Heart left ventricle (tissue), 16 donors: ENCODE data around the gene KCNJ6. TPM values are rescaled to one million over a fixed set of nuclear protein-coding genes. Genes with fewer than 3 reads are reported as not detected.
"Not testable (repeated sequence)": the region's sequence is repeated elsewhere in the genome, so short reads cannot be mapped to it uniquely, and the experiment has no call there.

Experiments
- ATAC-seq, 4 donors: fragments of 200-7000 bp; cut with Tn5 transposase; one replicate each; pipeline ENCODE4 v1.9.1; 2020 to 2022; ENCODE audit warnings: moderate library complexity in 4 of 4, mild to moderate bottlenecking in 3 of 4, moderate number of reproducible peaks in 1 of 4
- DNase-seq, 5 donors: peaks; one replicate each; pipeline ENCODE4 v3.0.0-alpha.2; 2020
- H3K27ac ChIP-seq, 12 donors: fragments of 200-600 bp; sonication (generic) in 4 of 12; one replicate each; pipeline versions ENCODE4 v1.5.0 to v1.8.0; 2016 to 2022; ENCODE audit warnings: mild to moderate bottlenecking in 2 of 12
- H3K27me3 ChIP-seq, 9 donors: fragments of 200-600 bp; sonication (generic) in 2 of 9; one replicate each; pipeline versions ENCODE4 v1.5.1 to v1.8.0; 2016 to 2022; ENCODE audit warnings: mild to moderate bottlenecking in 3 of 9
- H3K36me3 ChIP-seq, 9 donors: fragments of 200-600 bp; sonication (generic) in 2 of 9; one replicate each; pipeline versions ENCODE4 v1.5.0 to v1.8.0; 2018 to 2022; ENCODE audit warnings: mild to moderate bottlenecking in 2 of 9
- H3K4me1 ChIP-seq, 12 donors: fragments of 200-600 bp; sonication (generic) in 4 of 12; one replicate each; pipeline versions ENCODE4 v1.5.0 to v1.8.0; 2016 to 2022; ENCODE audit warnings: mild to moderate bottlenecking in 3 of 12
- H3K4me3 ChIP-seq, 12 donors: fragments of 200-600 bp; sonication (generic) in 4 of 12; one replicate each; pipeline versions ENCODE4 v1.5.0 to v1.8.0; 2017 to 2022; ENCODE audit warnings: mild to moderate bottlenecking in 9 of 12, moderate library complexity in 4 of 12
- H3K9me3 ChIP-seq, 12 donors: fragments of 200-600 bp; sonication (generic) in 4 of 12; one replicate each; pipeline versions ENCODE4 v1.5.0 to v1.8.0; 2016 to 2022; ENCODE audit warnings: mild to moderate bottlenecking in 1 of 12
- POLR2A ChIP-seq, 2 donors: fragments of 450-650 bp; IDR thresholded peaks; one replicate each; pipeline ENCODE4 v1.6.1; 2017; ENCODE audit warnings: antibody characterized with exemption in 2 of 2, mild to moderate bottlenecking in 2 of 2, moderate library complexity in 2 of 2
- WGBS, 4 donors: extraction: QIAGEN DNeasy Blood & Tissue Kit in 2 of 4; methylation state at CpG; one replicate each; pipeline versions ENCODE4 v1.1.5 to v1.1.7; 2013 to 2018; 5-methylcytosine and 5-hydroxymethylcytosine counted together
- intact Hi-C, 10 donors: fragments of 100-400 bp; cut with DNase I; formaldehyde crosslinking; loops; one replicate each; pipeline versions ENCODE4 v1.11.1 to v1.14.2; 2022
- polyA plus RNA-seq, 2 donors: library from polyadenylated mRNA; stranded (reverse); fragments of 200-250 nt; gene quantifications; one replicate each; pipeline ENCODE4 v1.2.3, GENCODE V29; 2013
- total RNA-seq, 9 donors: library from RNA; depleted of rRNA in 2 of 9; stranded (reverse); fragments of >200 nt in 2 of 9; fragmentation: NEBNext Ultra II Directional in 3 of 9; extraction: Animal tissue kit (Norgen Biotek cat#: 25700) in 3 of 9; gene quantifications; one replicate each; pipeline versions ENCODE4 v1.1.0 to v1.2.4, GENCODE V29; 2016 to 2023
- TF ChIP-seq, protein P1 (sequence below), 12 donors: fragments of 200-600 bp; sonication (generic) in 4 of 12; IDR thresholded peaks; one replicate each; pipeline versions ENCODE4 v1.5.0 to v1.8.0; 2018 to 2022; ENCODE audit warnings: antibody characterized with exemption in 12 of 12, mild to moderate bottlenecking in 5 of 12
- donor health status: ischemic (EF 13 %, LVEDD 7.1; RV severe dilation, severe dysfunction).
- donor health status: healthy with polysubstance abuse.
- donor health status: DM: no; HTN: yes; CAD: no.
- donor health status: DM: no; HTN: no; CAD: no.
- donor health status: ischemic (EF 25% LVEDD 6.9; RV normal size, moderate dysfunction).
- donor health status: ischemic (EF 25% LVEDD 5.7; RV mildly dilated, moderate dysfunction).
- donor health status: healthy.
- donor health status: DM: yes; HTN: yes; CAD: no.
- donor health status: ischemic (EF 35%, LVEDD 5.7; RV mildly dilated, moderate dysfunction).
- donor health status: nonischemic (EF 11% LVEDD 7.7; RV severe dilation, severe dysfunction).
- donor health status: DM: yes; HTN: yes; CAD: no.
- donor health status: PGD.
- donor health status: ischemic (EF 29% LVEDD 5.4; RV normal size, mild dysfunction).
- donor health status: nonischemic (EF 23%, LVEDD 6.1; RV moderate dilation, normal function).

The KCNJ6 gene
- total and polyA plus RNA-seq, 11 donors: not detected

DNA sequence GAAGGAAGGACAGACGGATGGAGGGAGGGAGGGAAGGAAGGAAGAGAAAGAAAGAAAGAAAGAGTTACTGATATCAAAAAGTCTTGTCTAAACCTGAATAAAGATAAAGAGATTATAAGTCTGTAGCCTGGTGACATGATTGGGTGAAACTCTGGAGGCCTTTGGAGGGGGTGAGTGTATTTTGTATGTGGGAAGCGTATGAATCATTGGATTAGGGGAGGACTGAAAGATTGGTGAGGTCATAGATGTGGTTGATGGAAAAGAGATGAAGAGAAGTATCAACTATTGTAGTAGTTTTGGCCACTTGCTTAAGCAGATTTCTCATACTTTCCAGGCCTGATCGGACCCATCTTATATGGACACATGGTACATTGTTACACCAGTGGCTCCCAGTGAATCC lies 11.5 kb upstream of the KCNJ6 start:
- Histone ChIP-seq H3K27ac (no peak overlapping the region), H3K4me3 (no peak overlapping the region), H3K9me3 (peaks cover 0 to 17% (median 3%) of the 10 kb centered on the region in 12 donors), H3K4me1 (no peaks in the 10 kb centered on the region), H3K27me3 (peaks cover 0 to 6% (median 0%) of the 10 kb centered on the region in 9 donors), H3K36me3 (no peaks in the 10 kb centered on the region)
- TF ChIP-seq, protein P1, sequence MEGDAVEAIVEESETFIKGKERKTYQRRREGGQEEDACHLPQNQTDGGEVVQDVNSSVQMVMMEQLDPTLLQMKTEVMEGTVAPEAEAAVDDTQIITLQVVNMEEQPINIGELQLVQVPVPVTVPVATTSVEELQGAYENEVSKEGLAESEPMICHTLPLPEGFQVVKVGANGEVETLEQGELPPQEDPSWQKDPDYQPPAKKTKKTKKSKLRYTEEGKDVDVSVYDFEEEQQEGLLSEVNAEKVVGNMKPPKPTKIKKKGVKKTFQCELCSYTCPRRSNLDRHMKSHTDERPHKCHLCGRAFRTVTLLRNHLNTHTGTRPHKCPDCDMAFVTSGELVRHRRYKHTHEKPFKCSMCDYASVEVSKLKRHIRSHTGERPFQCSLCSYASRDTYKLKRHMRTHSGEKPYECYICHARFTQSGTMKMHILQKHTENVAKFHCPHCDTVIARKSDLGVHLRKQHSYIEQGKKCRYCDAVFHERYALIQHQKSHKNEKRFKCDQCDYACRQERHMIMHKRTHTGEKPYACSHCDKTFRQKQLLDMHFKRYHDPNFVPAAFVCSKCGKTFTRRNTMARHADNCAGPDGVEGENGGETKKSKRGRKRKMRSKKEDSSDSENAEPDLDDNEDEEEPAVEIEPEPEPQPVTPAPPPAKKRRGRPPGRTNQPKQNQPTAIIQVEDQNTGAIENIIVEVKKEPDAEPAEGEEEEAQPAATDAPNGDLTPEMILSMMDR (IDR thresholded peaks at IDR 0.05): no peak
- no peak for TF ChIP-seq POLR2A (IDR thresholded peaks at IDR 0.05)
- intact Hi-C loops: no loop called here
- WGBS, 4 donors: 67 to 79% (median 73%) methylated on average over 3 of the region's 3 CpGs
- DNase-seq (no peak), ATAC-seq (no peak)

DNA sequence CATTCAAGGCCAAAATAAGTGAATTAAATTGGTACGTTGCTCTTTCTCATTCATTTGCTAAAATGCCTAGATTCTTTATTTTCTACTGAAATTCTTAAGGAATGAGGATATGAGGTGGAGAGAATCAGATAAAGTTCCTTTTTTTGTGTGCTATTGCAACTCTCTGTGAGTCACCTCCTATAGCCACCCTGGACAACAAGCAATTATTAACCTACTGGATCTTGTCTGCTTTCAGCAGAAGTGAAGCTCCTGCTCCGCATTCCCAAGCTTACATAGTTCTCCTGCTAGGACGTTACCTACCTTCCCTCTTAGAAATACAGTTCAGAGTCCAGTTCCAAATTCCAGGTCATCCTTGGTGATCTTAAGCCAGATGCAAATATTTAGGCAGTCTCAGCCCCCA lies 4.8 kb upstream of the KCNJ6 start:
- Histone ChIP-seq H3K4me1 (peaks cover 0 to 7% (median 5%) of the 10 kb centered on the region in 12 donors), H3K9me3 (no peaks in the 10 kb centered on the region), H3K27me3 (peaks cover 5 to 49% (median 16%) of the 10 kb centered on the region in 9 donors), H3K27ac (no peak overlapping the region), H3K4me3 (no peak overlapping the region), H3K36me3 (no peaks in the 10 kb centered on the region)
- intact Hi-C loops: no loop called here
- ATAC-seq: no peak
- 65 to 76% (median 68%) methylated on average over 3 of the region's 3 CpGs for WGBS, 4 donors
- DNase-seq: no peak
- TF ChIP-seq POLR2A (IDR thresholded peaks at IDR 0.05): no peak
- TF ChIP-seq, protein P1 (IDR thresholded peaks at IDR 0.05): no peak

DNA sequence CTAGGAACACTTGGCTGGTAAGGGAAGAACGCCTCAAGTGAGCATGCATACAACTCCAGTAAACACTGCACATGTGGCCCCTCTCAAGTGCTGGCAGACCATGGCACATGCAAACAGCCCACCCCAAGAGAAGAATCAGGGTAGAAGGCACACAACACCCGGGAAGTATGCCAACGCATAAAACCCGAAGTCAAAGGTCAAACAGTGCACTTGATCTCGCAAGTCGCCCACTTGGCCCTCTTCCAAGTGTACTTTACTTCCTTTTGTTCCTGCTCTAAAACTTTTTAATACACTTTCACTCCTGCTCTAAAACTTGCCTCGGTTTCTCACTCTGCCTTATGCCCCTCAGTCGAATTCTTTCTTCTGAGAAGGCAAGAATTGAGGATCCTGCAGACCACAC lies 4.0 kb upstream of the KCNJ6 start:
- WGBS, 4 donors: 67 to 75% (median 73%) methylated on average over 8 of the region's 8 CpGs
- H3K27ac ChIP-seq, intact Hi-C loops, DNase-seq, ATAC-seq, H3K36me3 ChIP-seq, H3K9me3 ChIP-seq, H3K4me3 ChIP-seq: not testable (repeated sequence)
- peaks cover 13 to 57% (median 24%) of the 10 kb centered on the region in 9 donors for H3K27me3 ChIP-seq
- H3K4me1 ChIP-seq: peaks cover 0 to 14% (median 13%) of the 10 kb centered on the region in 12 donors

DNA sequence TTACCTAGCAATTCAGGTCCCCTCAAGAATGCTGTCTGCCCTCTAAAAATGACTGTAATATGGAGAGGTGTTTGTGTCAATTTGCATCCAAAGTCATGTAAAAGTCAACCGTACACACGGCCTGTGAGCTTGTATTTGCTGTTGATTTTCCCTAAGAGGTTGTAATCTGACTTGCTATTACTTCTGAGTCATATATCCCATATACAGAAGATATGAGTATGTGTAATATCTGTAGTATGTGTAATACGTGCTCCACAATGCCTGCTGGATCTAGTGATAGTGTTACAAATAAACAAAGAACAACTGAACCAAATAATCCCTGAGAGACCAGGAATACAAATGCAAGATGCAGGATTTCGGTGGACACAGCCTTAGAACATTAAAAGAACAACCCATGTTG lies 1.4 kb upstream of the KCNJ6 start:
- Histone ChIP-seq H3K4me1 (peaks cover 0 to 21% (median 13%) of the 10 kb centered on the region in 12 donors), H3K27me3 (peaks cover 16 to 81% (median 28%) of the 10 kb centered on the region in 9 donors), H3K36me3 (no peaks in the 10 kb centered on the region), H3K9me3 (no peaks in the 10 kb centered on the region), H3K4me3 (no peak overlapping the region), H3K27ac (no peak overlapping the region)
- WGBS, 4 donors: 62 to 73% (median 68%) methylated on average over 4 of the region's 4 CpGs
- intact Hi-C loops: loop anchor here (2.0 to 10.0 kb wide), 6 partner anchors 203 to 210 kb away; no protein-coding TSS in a partner anchor
- TF ChIP-seq, protein P1 (IDR thresholded peaks at IDR 0.05): no peak
- TF ChIP-seq POLR2A (IDR thresholded peaks at IDR 0.05): no peak
- ATAC-seq (no peak), DNase-seq (no peak)

DNA sequence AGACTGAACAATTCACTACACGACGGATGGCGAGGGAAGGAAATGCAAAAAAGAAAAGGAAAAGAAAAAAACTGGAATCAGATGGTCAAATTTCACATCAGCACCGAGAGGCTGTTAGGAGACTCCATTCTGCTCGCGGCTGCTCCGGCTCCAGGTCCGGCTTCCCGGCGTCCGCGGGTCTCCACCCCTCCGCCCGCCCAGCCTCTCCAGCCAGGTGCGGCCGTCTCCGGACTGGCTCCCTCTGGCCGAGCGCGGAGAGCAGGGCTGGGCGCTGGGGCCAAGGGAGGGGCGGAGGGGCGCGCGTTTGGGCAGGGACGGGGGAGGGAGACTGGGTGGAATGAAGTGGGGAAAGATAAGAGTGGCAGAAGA lies 332 bp downstream of the KCNJ6 start:
- Histone ChIP-seq H3K4me1 (peaks cover 0 to 21% (median 13%) of the 10 kb centered on the region in 12 donors), H3K27me3 (peaks cover 16 to 82% (median 28%) of the 10 kb centered on the region in 9 donors), H3K36me3 (no peaks in the 10 kb centered on the region), H3K27ac (no peak overlapping the region), H3K9me3 (no peaks in the 10 kb centered on the region), H3K4me3 (peak overlapping the region in 10 of 12 donors; percentile 8 to 42 (median 27))
- ATAC-seq: peak in 2 of 4 donors; percentile 18 to 34
- DNase-seq: no peak
- intact Hi-C loops: loop anchor here (2.0 to 10.0 kb wide), 6 partner anchors 201 to 211 kb away; no protein-coding TSS in a partner anchor
- TF ChIP-seq, protein P1 (IDR thresholded peaks at IDR 0.05): no peak
- no peak for TF ChIP-seq POLR2A (IDR thresholded peaks at IDR 0.05)
- 1 to 3% (median 2%) methylated on average over 21 to 26 of the region's 26 CpGs for WGBS, 4 donors
